Measurements from ENCODE around the gene KBTBD3.

The KBTBD3 gene, protein sequence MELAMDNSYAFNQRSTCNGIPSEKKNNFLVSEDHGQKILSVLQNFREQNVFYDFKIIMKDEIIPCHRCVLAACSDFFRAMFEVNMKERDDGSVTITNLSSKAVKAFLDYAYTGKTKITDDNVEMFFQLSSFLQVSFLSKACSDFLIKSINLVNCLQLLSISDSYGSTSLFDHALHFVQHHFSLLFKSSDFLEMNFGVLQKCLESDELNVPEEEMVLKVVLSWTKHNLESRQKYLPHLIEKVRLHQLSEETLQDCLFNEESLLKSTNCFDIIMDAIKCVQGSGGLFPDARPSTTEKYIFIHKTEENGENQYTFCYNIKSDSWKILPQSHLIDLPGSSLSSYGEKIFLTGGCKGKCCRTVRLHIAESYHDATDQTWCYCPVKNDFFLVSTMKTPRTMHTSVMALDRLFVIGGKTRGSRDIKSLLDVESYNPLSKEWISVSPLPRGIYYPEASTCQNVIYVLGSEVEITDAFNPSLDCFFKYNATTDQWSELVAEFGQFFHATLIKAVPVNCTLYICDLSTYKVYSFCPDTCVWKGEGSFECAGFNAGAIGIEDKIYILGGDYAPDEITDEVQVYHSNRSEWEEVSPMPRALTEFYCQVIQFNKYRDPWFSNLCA

DNA sequence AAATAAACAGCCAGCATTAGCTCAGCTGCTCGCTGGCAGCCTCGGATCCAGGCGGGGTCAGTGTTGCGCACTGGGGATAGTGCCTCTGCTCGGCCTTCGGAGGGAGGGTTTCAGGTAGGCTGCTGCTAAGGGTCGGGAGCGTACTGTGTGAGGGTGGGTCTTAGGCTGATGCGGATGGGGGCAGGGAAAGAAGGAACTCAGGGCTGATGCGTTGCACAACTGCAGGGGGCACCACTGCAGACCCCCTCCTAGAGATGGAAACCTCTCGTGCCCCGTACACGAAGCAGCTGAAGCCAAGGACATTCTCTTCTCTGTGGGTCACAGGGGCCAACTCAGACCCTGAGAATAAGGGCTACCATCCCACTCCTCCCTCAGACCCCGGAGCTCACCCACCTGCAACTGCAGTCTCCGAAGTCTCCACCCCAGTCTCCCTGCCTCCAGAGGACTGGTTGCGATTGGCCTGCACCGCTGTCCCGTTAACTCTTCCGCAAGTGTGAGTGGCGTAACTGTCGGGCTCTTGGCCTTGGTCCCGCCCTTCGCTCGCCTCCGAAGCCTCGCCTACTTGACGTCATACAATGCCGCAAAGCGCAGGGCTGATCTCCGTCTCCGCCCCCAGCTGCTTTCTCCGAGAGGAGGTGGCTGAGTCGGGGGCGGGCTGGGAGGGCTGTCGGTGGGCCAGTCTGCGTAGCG is at the start of gene KBTBD3:
TSS of gene KBTBD3 (minus strand) at position 429 of the 690 bp plus-strand sequence. CDS start 18,250 bp downstream, outside the sequence.
- peak; percentile 95 to 99 for DNase-seq (ENCODE audit: low read depth in 1 of 2, low spot score in 1 of 2)

DNA sequence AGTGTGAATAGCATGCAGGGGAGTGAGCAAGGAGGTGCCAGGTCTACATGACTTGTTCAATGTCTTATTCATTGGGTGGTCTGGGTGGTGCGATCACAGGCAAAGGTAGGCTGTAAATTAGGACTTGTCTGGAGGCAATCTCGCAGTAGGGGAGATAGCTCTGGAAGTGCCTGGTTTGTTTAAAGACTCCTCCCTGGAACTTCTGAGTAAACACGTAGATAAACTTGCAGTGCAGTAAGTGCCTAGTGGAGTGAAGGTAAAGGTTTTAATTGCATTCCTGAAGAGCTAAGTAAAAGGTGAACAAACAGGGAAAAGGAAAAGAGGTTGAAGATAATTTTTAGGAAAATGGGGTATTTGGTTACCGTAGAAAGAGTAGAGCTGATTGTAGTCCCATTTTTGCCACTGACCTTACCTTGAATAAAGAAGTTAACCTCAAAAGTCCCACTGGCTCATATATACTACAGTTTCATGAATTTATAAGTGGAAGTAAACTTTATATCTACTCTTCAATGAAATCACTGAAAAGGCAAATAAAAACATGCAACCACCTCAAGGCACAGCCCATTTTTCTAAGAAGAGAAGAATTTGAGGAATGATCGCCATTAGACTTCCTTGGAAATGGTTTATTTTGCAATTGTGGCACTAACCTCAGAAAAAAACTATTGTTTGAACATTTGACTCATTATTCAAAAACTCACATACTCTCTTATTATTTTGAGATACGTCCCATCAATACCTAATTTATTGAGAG is 44.6 kb upstream of the KBTBD3 start:
- DNase-seq (ENCODE audit: low read depth in 1 of 2, low spot score in 1 of 2): no peak

DNA sequence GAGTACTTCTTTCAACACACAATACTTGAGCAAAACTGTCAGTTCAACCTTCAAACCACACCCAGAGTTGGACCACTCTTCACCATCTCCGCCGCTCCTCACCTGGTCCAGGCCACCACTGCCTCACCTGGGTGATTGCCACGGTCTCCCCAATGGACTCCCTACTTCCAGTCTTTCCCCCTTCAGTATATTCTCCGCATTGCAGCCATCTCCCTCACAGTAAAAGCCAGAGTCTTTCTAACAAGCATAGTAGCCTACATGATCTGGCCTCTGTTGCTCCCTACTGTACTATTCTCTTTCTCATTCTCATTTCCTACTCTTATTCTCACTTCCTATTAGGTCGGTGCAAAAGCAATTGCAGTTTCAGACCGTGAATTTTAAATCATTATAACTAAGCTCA is 28.8 kb upstream of the KBTBD3 start:
- no peak for DNase-seq (ENCODE audit: low read depth in 1 of 2, low spot score in 1 of 2)

DNA sequence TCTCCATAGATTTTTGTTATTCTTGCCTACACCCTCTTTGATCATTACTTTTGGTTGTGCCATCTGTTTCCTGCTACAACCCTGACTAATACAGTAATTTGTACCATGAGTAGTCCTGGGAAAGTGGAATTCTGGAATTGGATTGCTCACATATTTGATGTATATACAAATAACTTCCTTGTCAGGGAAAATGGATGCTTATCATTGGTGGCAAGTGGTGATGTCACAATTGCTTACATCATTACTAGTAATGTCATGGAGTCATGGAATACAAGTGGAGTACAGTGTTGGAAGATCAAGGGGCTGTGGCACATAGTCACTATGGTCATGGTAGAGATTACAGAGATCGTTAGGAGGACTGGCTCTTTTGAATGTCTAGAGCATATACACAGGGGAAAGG is 24.7 kb upstream of the KBTBD3 start:
- no peak for DNase-seq (ENCODE audit: low read depth in 1 of 2, low spot score in 1 of 2)

GRCh38 chr11:106101370-106101769 is 24.2 kb upstream of the KBTBD3 start:
- no peak for DNase-seq (ENCODE audit: low read depth in 1 of 2, low spot score in 1 of 2)

- DNase-seq (ENCODE audit: low read depth in 1 of 2, low spot score in 1 of 2): no peak
Observed at GRCh38 chr11:106098893-106099553, 21.9 kb upstream of the KBTBD3 start.

GRCh38 chr11:106092446-106092845 is 15.3 kb upstream of the KBTBD3 start:
- DNase-seq (ENCODE audit: low read depth in 1 of 2, low spot score in 1 of 2): no peak

- DNase-seq (ENCODE audit: low read depth in 1 of 2, low spot score in 1 of 2): peak in 1 of 2 donors; percentile 12
Observed at GRCh38 chr11:106091480-106092123, 14.5 kb upstream of the KBTBD3 start.

DNA sequence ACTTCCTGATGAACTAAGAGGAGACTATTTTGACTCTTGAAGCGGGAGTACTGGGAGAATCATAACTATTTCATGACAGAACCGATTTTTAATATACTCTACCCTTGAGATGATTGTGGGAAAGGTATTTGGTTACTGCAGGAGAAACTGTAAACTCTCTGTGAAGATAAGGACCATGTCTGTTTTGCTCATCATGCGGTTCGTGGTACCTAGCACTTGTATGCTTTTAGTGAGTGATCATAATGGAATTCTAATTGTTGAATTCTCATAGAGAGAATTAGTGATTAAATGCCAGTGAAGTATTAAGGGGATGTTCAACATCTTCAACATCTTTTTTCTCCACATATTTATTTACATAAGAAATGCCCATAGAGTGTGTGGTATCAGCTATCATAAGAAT is 11.7 kb upstream of the KBTBD3 start:
- DNase-seq (ENCODE audit: low read depth in 1 of 2, low spot score in 1 of 2): no peak

- DNase-seq (ENCODE audit: low read depth in 1 of 2, low spot score in 1 of 2): no peak
Observed at GRCh38 chr11:106087815-106088435, 10.8 kb upstream of the KBTBD3 start.

DNA sequence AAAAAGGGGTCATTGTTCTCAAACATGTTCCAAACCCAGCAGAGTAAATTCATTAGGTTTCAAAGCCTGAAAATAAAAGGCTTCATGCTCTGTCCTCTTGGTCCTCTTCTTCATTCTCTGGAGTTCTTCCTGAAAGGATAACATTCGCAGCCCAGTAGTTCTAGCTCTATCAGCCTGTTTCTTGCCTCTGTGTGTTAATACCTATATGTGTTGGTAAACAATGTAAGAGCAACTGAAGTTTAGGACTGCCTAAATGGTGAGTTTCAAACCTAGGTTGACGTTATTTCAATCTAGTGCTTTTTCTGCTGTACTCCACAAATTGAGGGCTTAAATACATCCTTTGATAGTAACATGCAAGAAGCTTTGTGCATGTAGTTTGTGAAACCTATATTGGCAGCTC is 9.7 kb upstream of the KBTBD3 start:
- no peak for DNase-seq (ENCODE audit: low read depth in 1 of 2, low spot score in 1 of 2)

GRCh38 chr11:106086135-106086534 is 9.0 kb upstream of the KBTBD3 start:
- no peak for DNase-seq (ENCODE audit: low read depth in 1 of 2, low spot score in 1 of 2)

- DNase-seq (ENCODE audit: low read depth in 1 of 2, low spot score in 1 of 2): no peak
Observed at GRCh38 chr11:106082096-106082495, 4.9 kb upstream of the KBTBD3 start.

DNA sequence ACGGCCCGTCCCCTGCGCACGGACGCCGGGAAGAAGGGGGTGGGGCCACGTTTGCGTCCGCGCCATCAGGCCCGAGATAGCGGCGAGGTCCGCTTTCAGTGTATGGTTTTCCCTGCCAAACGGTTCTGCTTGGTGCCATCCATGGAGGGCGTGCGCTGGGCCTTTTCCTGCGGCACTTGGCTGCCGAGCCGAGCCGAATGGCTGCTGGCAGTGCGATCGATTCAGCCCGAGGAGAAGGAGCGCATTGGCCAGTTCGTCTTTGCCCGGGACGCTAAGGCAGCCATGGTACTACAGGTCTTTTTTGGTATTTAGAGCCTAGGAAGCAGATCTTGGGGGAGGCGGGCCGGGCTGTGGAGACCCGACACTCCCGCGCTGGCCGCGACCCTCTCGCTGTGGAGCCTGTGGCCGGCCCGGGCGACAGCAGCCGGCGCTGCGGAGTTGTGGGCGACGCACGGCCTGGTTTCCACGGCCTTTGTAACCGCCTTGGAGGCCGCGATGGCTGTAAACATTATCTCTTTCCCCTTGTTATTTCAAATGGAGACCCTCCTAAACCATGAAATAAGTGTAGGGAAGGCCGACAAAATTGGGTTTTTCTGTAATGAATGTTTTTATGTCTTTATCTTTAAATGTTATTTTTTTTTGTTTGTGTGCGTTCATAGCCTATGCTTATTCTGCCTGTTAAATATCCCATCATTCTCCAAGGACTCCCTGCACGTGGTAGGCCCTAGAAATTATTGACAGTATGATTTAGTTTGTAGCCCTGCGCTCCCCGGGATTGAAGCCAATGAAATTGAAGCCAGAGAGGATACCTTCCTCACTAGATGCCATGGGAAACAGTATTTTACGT is 685 bp upstream of the KBTBD3 start, which contains the start of gene AASDHPPT:
TSS of gene AASDHPPT (plus strand) at position 54 of the 847 bp plus-strand sequence. CDS start at position 103, 49 bp downstream.
- DNase-seq (ENCODE audit: low read depth in 1 of 2, low spot score in 1 of 2): no peak

DNA sequence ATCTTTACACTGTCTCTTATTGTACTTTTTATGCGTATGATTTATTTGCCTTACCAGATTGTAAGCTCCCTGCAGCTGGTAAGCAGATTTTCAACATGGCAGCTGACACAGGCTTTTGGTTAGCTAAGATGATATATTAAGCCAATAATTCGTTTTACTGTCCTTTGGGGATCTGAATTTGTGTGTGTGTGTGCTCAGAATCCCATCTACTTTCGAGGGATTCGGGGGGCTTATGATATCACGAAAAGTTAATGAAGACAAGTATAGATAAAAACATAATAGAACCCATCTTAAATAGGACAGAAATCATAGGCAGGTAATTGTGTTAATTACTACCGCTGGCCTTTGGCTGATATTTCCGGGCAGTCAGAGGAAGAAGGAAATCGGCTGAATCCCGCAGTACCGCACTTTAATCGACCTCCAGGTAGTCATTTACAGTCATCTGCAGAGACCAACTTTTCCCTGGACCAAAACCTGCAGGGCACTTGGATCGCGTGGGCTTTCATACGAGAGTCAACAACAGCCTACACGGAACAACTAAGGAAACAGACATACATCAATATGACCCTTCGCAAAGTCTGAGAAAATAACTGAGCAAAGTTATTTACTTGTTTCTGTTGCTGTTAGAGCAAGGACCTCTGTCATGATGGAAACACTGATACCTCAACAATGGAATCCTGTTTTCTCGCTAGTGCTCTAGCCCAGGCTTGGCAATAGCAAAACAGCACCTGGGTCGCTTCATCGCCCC is 802 bp downstream of the KBTBD3 start:
- no peak for DNase-seq (ENCODE audit: low read depth in 1 of 2, low spot score in 1 of 2)

DNA sequence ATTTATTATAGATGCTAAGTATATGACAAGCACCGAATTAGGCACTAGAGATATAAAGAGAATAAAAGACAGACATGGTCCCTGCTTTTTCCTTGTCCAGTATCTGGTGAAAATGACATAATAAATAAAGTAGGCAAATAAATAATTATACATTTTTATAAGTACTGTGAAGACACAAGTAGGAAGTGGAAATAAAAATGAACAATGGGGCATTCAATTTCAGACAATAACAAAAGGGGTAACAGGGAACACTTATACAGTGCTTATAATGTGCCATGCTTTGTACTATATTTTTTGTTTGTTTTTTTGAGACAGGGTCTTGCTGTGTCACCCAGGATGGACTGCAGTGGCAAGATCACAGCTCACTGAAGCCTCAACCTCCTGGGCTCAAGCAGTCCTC is 4.3 kb downstream of the KBTBD3 start:
- DNase-seq (ENCODE audit: low read depth in 1 of 2, low spot score in 1 of 2): no peak

DNA sequence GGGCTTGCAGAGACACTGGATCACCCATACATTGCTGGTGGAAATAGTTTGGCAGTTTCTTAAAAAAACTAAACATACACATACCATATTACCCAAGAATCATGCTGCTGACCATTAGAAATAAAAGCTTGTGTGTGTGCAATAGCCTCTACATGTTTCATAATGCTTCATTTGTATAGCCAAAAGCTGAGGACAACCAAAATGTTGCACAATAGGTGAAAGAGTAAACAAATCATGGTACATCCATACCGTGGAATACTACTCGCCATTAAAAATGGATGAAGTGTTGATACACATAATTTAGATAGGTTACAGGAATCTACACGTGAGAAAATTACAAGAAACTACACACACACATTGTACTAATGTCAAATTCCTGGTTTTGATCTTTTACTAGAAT is 6.5 kb downstream of the KBTBD3 start:
- DNase-seq (ENCODE audit: low read depth in 1 of 2, low spot score in 1 of 2): no peak

GRCh38 chr11:106063009-106063408 is 14.1 kb downstream of the KBTBD3 start:
- no peak for DNase-seq (ENCODE audit: low read depth in 1 of 2, low spot score in 1 of 2)
